ENCODE measurements around the gene WASF2.

Gene WASF2

DNA sequence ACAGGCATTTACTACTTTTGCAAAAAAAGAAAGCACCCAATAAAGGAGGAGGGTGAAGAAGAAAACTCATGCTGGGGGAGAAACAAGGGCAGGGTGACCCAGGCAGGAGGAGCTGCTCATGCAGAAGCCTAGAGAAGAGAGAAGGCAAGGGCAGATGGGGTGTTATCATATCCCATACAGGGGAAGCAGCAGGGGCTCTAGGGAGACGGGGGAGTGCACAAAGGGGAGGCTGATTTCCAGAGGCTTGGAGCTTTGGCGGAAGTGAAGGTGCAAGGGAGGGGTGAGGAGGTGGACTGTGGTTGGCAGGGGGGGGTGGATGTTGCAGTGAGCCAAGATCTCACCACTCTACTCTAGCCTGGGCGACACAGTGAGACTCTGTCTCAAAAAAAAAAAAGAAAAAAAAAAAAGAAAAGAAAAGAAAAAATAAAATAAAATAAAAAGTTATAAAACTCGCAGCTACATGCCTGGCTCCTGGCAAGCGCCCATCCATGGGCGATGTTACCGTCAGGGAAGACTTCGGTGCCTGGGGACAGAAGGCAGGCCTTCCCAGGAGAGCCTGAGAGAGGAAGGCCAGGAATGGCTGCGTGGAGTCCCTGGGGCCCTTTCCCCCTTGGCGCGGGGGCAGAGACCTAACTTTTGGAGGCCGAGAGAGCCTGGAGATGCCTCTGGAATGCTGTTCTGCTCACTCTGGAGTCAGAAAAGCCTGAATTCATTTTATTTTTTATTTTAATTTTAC is 112.0 kb downstream of the WASF2 start:
- H3K4me3 ChIP-seq (ENCODE audit: low read length), result no peak overlapping the region
- DNase-seq (ENCODE audit: low read depth), result no peak
- TF ChIP-seq, protein P1, sequence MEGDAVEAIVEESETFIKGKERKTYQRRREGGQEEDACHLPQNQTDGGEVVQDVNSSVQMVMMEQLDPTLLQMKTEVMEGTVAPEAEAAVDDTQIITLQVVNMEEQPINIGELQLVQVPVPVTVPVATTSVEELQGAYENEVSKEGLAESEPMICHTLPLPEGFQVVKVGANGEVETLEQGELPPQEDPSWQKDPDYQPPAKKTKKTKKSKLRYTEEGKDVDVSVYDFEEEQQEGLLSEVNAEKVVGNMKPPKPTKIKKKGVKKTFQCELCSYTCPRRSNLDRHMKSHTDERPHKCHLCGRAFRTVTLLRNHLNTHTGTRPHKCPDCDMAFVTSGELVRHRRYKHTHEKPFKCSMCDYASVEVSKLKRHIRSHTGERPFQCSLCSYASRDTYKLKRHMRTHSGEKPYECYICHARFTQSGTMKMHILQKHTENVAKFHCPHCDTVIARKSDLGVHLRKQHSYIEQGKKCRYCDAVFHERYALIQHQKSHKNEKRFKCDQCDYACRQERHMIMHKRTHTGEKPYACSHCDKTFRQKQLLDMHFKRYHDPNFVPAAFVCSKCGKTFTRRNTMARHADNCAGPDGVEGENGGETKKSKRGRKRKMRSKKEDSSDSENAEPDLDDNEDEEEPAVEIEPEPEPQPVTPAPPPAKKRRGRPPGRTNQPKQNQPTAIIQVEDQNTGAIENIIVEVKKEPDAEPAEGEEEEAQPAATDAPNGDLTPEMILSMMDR (IDR thresholded peaks at IDR 0.05; ENCODE audit: insufficient read depth, low read depth, low read length, missing control alignments), result no peak

DNA sequence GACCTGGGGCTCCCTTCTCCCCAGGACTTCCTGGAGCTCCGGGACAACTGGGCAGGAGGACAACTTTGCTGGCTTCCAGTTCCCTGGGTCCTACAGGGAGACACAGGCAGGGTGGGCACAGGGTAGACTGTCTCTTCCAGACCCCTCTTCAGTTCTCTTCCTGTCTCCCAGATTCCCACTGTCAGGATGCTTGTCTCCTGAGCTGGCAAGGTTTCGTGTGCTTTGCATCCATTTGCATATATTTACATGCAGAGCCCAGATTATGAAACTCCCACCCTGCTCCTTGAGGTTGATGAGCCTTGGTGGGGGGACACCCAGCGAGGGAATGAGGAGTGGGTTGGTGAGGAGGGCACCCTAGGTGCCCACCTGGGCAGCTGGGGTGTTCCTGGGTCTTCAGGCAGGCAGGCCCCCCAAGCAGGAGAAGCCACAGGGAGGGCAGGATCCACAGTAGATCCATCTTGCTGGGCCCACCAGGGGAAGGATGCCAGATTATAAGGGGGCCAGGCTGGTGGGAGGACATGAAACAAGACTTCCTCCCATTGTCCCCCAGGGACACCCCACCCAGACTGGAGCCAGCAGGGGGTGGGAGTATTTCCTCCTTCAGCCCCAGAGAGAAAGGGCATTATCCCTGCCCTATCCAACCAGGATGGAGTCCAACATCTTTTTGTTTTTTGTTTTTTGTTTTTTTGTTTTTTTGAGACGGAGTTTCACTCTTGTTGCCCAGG is 115.4 kb downstream of the WASF2 start, which contains the start of gene FCN3:
Gene FCN3 (minus strand): TSS at position 463 of the 725 bp plus-strand sequence. CDS start 6 bp downstream, at position 457.
- DNase-seq (ENCODE audit: low read depth), result no peak
- TF ChIP-seq, protein P1 (IDR thresholded peaks at IDR 0.05; ENCODE audit: insufficient read depth, low read depth, low read length, missing control alignments), result no peak
- no peak within 1 kb of the TSS for H3K4me3 ChIP-seq (ENCODE audit: low read length)

DNA sequence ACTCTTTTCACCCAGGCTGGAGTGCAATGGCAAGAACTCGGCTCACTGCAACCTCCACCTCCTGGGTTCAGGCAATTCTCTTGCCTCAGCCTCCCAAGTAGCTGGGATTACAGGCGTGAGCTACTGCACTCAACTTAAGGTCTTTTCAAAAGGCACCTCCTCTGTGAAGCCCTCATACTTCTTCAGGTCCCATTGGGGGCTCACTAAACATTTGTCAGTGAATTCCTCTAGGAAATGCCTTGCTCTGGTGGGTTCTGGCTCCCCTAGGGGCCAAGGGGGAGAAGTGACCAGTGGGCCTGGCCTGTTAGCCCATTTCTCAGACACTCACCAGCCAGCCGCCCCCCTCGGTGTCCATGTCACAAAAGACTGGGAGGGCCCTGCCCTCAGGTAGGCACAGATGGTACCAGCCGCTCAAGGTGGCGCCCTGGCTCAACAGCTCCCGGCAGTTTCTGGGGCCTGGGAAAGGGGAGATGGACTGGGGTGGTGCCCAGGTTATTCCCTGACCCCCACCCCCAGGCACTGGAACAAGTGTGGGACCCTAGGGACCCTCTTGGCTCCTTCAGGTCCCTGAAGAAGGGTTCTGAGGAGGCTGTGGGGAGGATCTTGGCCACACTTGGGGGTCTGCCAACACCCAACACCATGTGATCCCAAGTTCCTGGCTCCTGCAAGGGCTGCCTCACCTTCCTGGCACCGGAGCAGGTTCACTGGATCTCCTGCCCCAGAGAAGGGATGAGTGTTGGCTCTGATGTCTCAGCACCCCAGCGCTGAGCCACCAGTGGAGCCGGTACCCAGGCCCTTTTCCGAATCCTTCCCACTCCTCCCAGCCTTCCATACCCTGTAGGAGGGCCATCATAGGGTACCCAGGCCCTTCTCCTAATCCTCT is 116.9 kb downstream of the WASF2 start:
- no peak for DNase-seq (ENCODE audit: low read depth)
- H3K4me3 ChIP-seq (ENCODE audit: low read length), result no peak overlapping the region
- TF ChIP-seq, protein P1 (IDR thresholded peaks at IDR 0.05; ENCODE audit: insufficient read depth, low read depth, low read length, missing control alignments), result no peak

DNA sequence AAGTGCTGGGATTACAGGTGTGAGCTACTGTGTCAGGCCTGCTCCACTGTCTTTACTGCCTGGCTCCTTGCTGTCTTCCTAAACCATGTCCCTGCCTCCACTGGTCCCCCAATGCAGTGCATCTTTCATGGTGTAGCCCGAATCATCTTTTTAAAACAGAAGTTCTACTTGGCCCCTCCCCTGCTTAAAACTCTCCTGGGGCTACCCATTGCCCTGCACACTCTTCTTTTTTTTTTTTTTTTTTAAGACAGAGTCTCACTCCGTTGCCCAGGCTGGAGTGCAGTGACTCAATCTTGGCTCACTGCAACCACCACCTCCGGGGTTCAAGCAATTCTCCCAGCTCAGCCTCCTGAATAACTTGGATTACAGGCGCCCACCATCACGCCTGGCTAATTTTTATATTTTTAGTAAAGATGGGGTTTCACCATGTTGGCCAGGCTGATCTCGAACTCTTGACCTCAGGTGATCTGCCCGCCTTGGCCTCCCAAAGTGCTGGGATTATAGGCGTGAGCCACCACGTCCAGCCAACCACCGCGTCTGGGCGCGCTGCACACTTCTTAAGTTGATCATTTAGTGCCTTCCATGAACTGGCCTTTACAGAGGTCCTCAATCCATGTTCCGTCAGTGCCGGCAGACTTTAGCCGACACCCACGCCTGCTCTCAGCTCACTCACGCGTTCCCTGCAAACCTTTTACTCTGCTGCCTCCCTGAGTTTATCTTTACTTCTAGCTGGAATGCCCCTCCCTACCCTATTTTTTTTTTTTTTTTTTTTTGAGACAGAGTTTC is 117.8 kb downstream of the WASF2 start:
- no peak overlapping the region for H3K4me3 ChIP-seq (ENCODE audit: low read length)
- no peak for DNase-seq (ENCODE audit: low read depth)
- TF ChIP-seq, protein P1 (IDR thresholded peaks at IDR 0.05; ENCODE audit: insufficient read depth, low read depth, low read length, missing control alignments), result no peak

DNA sequence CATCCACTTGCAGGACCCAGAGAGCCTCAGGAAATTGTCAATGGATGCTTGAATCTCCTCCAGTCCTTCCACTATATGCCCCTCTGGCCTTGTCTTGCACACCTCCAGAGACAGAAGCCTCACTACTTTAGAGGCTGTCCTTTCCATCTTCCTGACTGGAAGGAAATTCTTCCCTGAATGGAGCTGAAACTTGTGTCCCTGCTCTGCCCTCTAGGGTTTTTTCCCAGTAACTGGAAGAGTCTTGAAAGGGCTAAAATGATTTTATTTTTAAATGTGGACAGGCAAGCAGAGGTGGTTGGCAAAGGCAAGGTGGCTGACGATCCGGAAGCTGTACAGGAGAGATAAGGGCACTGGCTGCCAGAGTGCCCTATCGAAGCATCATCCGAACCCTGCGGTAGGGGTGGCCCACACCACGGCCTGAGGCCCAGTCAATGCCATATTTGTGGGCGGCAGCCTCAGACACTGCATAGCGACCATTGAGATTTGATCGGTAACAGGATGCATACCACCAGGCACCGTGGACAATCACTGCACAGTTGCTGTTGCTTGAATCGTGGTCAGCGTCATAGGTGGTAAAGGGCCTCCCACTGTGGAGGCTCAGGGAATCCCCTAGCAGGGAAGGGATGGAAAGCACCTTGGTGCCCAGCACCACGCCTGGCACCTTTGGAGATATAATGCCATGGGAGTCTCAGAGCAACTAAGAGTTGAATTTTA is 120.9 kb downstream of the WASF2 start:
- TF ChIP-seq, protein P1 (IDR thresholded peaks at IDR 0.05; ENCODE audit: insufficient read depth, low read depth, low read length, missing control alignments), result peak; percentile 31
- DNase-seq (ENCODE audit: low read depth), result no peak

More for the DNA sequence above, 120.9 kb downstream of the WASF2 start:
- no peak overlapping the region for H3K4me3 ChIP-seq (ENCODE audit: low read length)
